Lung (tissue), 12 donors: ENCODE results near the gene BANK1. TPM values are rescaled to one million over a fixed set of nuclear protein-coding genes. Genes with fewer than 3 reads are reported as not detected.

Experiments
- ATAC-seq: fragments of 200-7000 bp; cut with Tn5 transposase; one replicate; pipeline ENCODE4 v1.9.1; 2020; ENCODE audit warnings: moderate number of reproducible peaks; ENCODE audit not compliant: insufficient read depth, low FRiP score
- DNase-seq, 3 donors: peaks; one replicate each; pipeline ENCODE4 v3.0.0-alpha.2; 2013 to 2017
- H3K27ac ChIP-seq, 2 donors: one replicate each; pipeline ENCODE4 v1.5.1; 2013; ENCODE audit warnings: mild to moderate bottlenecking in 2 of 2, moderate library complexity in 2 of 2, control low read depth in 1 of 2, inconsistent platforms in 1 of 2, low read depth in 1 of 2, low read length in 1 of 2
- H3K27me3 ChIP-seq, 3 donors: one replicate each; pipeline ENCODE4 v1.5.1; 2013; ENCODE audit warnings: low read length in 2 of 3; ENCODE audit not compliant: control insufficient read depth in 3 of 3, insufficient read depth in 3 of 3
- H3K36me3 ChIP-seq, 4 donors: one replicate each; pipeline ENCODE4 v1.5.1; 2013; ENCODE audit warnings: low read length in 4 of 4, mild to moderate bottlenecking in 1 of 4, moderate library complexity in 1 of 4; ENCODE audit not compliant: control insufficient read depth in 4 of 4, insufficient read depth in 4 of 4
- H3K4me1 ChIP-seq, 5 donors: one replicate each; pipeline ENCODE4 v1.5.1; 2013; ENCODE audit warnings: low read length in 5 of 5, mild to moderate bottlenecking in 2 of 5, moderate library complexity in 1 of 5; ENCODE audit not compliant: control insufficient read depth in 5 of 5, insufficient read depth in 5 of 5
- H3K4me3 ChIP-seq: one replicate; pipeline ENCODE4 v1.5.1; 2013; ENCODE audit warnings: mild to moderate bottlenecking, control low read depth, moderate library complexity
- H3K9ac ChIP-seq, 2 donors: one replicate each; pipeline ENCODE4 v1.5.1; 2013; ENCODE audit warnings: low read length in 2 of 2, control low read depth in 1 of 2; ENCODE audit not compliant: insufficient read depth in 1 of 2
- H3K9me3 ChIP-seq, 4 donors: one replicate each; pipeline ENCODE4 v1.5.1; 2013; ENCODE audit warnings: low read length in 3 of 4, mild to moderate bottlenecking in 1 of 4, moderate library complexity in 1 of 4; ENCODE audit not compliant: control insufficient read depth in 4 of 4, insufficient read depth in 3 of 4
- WGBS, 2 donors: extraction: QIAGEN DNeasy Blood & Tissue Kit; methylation state at CpG; one replicate each; pipeline ENCODE4 v1.1.7; 2013; 5-methylcytosine and 5-hydroxymethylcytosine counted together
- polyA plus RNA-seq, 2 donors: library from polyadenylated mRNA; stranded (reverse); fragments of 200-250 nt; gene quantifications; one replicate each; pipeline ENCODE4 v1.2.1, GENCODE V29; 2013
- total RNA-seq, 2 donors: library from RNA; depleted of rRNA in 1 of 2; stranded (reverse); fragments of >200 nt in 1 of 2; gene quantifications; one replicate each; pipeline ENCODE4 v1.2.1, GENCODE V29; 2014 to 2021
- TF ChIP-seq, protein P1 (sequence below): IDR thresholded peaks from 2 replicates; pipeline ENCODE4 v1.5.1; 2012; ENCODE audit warnings: mild to moderate bottlenecking; ENCODE audit errors: control extremely low read depth, extremely low read depth
- donor health status: control.
- donor health status: control.
- donor health status: Bipolar disorder and iron deficiency.
- donor health status: healthy.
- donor health status: DM: yes; HTN: yes; CAD: no.

BANK1 gene
- total and polyA plus RNA-seq, 4 donors, result 7.0 to 20.5 (median 8.9) TPM

DNA sequence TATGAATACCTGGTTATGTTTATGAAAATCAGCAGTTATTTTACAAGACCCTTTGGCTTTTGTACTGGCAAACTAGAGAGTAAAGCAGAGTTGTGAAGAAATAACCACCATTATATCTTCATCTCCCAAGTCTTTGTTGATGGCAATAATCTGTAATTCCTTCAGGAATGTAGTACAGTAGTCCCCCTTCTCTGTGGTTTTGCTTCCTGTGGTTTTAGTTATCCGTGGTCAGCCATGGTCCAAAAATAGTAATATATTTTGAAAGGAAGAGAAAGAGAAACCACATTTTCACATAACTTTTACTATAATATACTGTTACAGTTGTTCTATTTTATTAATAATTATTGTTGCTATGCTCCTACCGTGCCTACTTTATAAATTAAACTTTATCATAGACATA is 27.8 kb downstream of the BANK1 start:
- Histone ChIP-seq H3K27ac (no peak overlapping the region), H3K36me3 (no peaks in the 10 kb centered on the region), H3K4me1 (no peaks in the 10 kb centered on the region), H3K27me3 (no peaks in the 10 kb centered on the region), H3K9ac (no peak overlapping the region), H3K4me3 (no peak overlapping the region), H3K9me3 (peaks cover 0 to 4% (median 0%) of the 10 kb centered on the region in 4 donors)
- TF ChIP-seq, protein P1, sequence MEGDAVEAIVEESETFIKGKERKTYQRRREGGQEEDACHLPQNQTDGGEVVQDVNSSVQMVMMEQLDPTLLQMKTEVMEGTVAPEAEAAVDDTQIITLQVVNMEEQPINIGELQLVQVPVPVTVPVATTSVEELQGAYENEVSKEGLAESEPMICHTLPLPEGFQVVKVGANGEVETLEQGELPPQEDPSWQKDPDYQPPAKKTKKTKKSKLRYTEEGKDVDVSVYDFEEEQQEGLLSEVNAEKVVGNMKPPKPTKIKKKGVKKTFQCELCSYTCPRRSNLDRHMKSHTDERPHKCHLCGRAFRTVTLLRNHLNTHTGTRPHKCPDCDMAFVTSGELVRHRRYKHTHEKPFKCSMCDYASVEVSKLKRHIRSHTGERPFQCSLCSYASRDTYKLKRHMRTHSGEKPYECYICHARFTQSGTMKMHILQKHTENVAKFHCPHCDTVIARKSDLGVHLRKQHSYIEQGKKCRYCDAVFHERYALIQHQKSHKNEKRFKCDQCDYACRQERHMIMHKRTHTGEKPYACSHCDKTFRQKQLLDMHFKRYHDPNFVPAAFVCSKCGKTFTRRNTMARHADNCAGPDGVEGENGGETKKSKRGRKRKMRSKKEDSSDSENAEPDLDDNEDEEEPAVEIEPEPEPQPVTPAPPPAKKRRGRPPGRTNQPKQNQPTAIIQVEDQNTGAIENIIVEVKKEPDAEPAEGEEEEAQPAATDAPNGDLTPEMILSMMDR, result no peak
- 12 to 58% methylated on average over 2 of the region's 2 CpGs for WGBS, 2 donors
- DNase-seq (no peak), ATAC-seq (no peak)

DNA sequence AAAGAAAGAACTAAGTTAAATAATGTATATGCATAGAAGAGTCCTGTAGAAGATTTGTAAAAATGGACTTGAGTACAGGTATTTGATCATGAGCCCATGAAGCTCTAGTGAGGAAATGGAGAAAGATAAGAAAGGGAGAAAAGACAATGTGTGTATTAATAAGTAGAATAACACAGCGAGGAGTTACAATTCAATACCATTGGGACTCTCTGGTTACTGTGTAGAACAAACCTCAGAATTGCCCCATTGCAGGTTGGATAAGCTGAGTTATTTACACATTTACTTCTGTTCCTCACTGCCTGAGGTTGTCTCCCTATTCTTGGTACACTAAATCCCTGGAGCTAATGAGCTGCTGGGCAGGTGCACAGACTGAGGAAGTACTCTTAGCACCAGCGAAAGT is 33.3 kb downstream of the BANK1 start:
- 88 to 90% methylated on average over 2 of the region's 2 CpGs for WGBS, 2 donors
- Histone ChIP-seq H3K9ac (no peak overlapping the region), H3K9me3 (peaks cover 0 to 4% (median 0%) of the 10 kb centered on the region in 4 donors), H3K4me3 (no peak overlapping the region), H3K36me3 (no peaks in the 10 kb centered on the region), H3K27me3 (no peaks in the 10 kb centered on the region), H3K27ac (no peak overlapping the region), H3K4me1 (no peaks in the 10 kb centered on the region)
- ATAC-seq (no peak), DNase-seq (no peak)
- TF ChIP-seq, protein P1, result no peak

DNA sequence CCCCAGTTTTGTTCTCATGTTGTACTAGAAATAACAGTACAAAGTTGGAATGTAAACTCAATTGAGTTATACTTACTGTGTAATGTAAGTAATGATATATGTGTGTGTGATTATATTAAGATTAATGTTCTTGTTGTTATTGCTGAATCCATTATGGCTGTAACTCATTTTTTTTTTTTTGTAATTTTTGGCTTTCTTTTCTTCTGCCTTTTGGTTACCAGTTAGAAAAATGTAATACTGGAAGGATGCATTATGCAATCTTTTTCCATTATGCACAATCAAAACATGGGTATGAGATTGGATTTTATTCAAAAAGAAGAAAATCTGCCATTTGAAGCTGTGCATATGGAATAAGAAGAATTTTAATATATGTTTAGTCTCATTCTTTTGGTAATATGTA is 34.0 kb downstream of the BANK1 start:
- H3K27ac ChIP-seq, result no peak overlapping the region
- DNase-seq, result peak in 1 of 3 donors; percentile 4
- H3K4me3 ChIP-seq, result no peak overlapping the region
- no peaks in the 10 kb centered on the region for H3K4me1 ChIP-seq
- H3K9ac ChIP-seq, result no peak overlapping the region
- peaks cover 0 to 4% (median 0%) of the 10 kb centered on the region in 4 donors for H3K9me3 ChIP-seq
- no peaks in the 10 kb centered on the region for H3K27me3 ChIP-seq
- ATAC-seq, result no peak
- no peaks in the 10 kb centered on the region for H3K36me3 ChIP-seq
- TF ChIP-seq, protein P1, result no peak

DNA sequence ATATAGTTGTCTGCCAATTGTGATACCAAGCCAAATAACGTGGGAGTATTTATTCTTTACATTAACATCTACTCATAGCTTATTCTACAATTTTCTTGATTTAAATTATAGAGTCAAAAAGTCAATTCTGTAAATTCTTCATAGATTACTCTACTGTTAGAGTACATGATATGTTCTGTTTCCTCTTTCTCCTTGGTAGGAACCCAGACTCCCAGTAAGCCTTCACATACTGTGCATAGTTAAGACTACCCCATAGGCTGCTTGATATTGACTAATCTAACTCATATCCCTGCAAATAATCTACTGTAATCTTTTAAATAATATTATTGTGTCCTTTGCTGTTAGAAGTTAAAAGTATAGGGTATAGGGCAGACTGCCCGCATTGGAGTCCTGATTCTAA is 35.4 kb downstream of the BANK1 start:
- Histone ChIP-seq H3K9me3 (no peaks in the 10 kb centered on the region), H3K27me3 (no peaks in the 10 kb centered on the region), H3K9ac (no peak overlapping the region), H3K4me1 (no peaks in the 10 kb centered on the region), H3K4me3 (no peak overlapping the region), H3K27ac (no peak overlapping the region), H3K36me3 (no peaks in the 10 kb centered on the region)
- no peak for ATAC-seq
- WGBS, 2 donors, result 92 to 94% methylated on average over 2 of the region's 2 CpGs
- TF ChIP-seq, protein P1, result no peak
- no peak for DNase-seq
